Breast epithelium (tissue), 3 donors: ENCODE measurements around the gene S1PR3.

Source experiments
- POLR2A ChIP-seq: fragments of 450-650 bp; IDR thresholded peaks from one replicate; pipeline ENCODE4 v1.6.1; 2016; ENCODE audit warnings: antibody characterized with exemption, mild to moderate bottlenecking, moderate library complexity
- TF ChIP-seq, protein P1 (sequence below), 3 donors: fragments of 450-650 bp; IDR thresholded peaks; one replicate each; pipeline ENCODE4 v1.5.1; 2016 to 2017; ENCODE audit warnings: antibody characterized with exemption in 3 of 3, mild to moderate bottlenecking in 3 of 3, moderate library complexity in 3 of 3

- TF ChIP-seq, protein P1, sequence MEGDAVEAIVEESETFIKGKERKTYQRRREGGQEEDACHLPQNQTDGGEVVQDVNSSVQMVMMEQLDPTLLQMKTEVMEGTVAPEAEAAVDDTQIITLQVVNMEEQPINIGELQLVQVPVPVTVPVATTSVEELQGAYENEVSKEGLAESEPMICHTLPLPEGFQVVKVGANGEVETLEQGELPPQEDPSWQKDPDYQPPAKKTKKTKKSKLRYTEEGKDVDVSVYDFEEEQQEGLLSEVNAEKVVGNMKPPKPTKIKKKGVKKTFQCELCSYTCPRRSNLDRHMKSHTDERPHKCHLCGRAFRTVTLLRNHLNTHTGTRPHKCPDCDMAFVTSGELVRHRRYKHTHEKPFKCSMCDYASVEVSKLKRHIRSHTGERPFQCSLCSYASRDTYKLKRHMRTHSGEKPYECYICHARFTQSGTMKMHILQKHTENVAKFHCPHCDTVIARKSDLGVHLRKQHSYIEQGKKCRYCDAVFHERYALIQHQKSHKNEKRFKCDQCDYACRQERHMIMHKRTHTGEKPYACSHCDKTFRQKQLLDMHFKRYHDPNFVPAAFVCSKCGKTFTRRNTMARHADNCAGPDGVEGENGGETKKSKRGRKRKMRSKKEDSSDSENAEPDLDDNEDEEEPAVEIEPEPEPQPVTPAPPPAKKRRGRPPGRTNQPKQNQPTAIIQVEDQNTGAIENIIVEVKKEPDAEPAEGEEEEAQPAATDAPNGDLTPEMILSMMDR (IDR thresholded peaks at IDR 0.05): no peak
- TF ChIP-seq POLR2A: no peak
Measured at GRCh38 chr9:89044881-89045280, 53.6 kb downstream of the S1PR3 start.
